ENCODE results near the gene ADCY3.
"Not testable (repeated sequence)": the region's sequence is repeated elsewhere in the genome, so short reads cannot be mapped to it uniquely, and the experiment has no call there.

The ADCY3 gene

DNA sequence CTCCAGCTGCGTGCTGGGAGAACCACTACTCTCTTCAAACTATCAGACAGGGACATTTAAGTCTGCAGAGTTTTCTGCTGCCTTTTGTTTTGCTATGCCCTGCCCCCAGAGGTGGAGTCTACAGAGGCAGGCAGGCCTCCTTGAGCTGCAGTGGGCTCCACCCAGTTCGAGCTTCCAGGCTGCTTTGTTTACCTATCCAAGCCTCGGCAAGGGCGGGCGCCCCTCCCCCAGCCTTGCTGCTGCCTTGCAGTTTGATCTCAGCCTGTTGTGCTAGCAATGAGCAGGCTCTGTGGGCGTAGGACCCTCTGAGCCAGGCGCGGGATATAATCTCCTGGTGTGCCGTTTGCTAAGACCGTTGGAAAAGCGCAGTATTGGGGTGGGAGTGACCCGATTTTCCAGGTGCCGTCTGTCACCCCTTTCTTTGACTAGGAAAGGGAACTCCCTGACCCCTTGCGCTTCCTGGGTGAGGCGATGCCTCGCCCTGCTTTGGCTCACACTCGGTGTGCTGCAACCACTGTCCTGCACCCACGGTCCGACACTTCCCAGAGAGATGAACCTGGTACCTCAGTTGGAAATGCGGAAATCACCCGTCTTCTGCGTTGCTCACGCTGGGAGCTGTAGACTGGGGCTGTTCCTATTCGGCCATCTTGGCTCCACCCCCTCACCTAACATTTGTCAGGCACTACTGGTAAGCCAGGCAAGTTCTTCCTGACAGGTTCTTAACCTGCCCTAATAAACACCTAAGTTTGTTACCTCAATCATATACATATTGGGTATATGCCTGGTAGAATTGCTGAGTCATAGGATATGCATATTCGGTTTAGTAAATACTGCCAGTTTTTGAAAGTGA is 114.0 kb downstream of the ADCY3 start:
- DNase-seq: not testable (repeated sequence)

DNA sequence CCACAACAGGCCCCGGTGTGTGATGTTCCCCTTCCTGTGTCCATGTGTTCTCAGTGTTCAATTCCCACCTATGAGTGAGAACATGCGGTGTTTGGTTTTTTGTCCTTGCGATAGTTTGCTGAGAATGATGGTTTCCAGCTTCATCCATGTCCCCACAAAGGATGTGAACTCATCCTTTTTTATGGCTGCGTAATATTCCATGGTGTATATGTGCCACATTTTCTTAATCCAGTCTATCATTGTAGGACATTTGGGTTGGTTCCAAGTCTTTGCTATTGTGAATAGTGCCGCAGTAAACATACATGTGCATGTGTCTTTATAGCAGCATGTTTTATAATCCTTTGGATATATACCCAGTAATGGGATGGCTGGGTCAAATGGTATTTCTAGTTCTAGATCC is 119.5 kb downstream of the ADCY3 start:
- DNase-seq: not testable (repeated sequence)

GRCh38 chr2:24797644-24798043 is 122.4 kb downstream of the ADCY3 start:
- DNase-seq: no peak

DNA sequence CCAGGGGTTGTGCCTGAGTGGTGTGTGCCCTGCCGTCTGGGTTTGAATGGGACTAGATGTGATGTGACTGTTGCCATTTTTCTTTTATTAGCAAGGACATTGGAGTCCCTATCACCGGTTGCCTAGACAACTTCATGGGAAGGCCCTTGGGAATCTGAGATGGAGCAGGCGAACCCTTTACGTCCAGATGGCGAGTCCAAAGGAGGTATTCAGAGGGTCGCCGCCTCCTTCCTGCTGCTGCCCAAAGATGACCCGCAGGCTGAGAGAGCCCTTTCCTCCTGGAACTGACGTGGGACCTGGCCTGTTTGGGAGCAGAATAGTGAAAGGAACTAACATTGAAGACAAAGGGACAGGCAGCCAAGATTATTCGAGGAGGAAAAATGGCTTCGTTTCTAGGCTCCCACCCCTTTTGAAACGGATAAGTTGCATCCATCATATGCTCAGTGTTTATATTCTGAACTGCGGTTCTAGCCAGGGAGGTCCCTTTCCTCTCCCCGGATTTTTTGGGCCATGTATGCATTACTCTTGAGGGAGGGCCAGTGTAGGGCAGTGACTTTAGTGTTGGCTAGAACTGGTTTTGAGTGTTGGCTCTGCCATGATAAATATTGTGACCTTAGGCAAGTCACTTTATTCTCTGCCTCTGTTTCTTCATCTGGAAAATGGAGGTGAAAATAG is 126.1 kb downstream of the ADCY3 start:
- DNase-seq: no peak

- peak; percentile 95 for DNase-seq
Measured at GRCh38 chr2:24792874-24793760, 126.9 kb downstream of the ADCY3 start, which contains the start of the genes CENPO and PTRHD1. CENPO (plus strand) TSS chr2:24793425; CDS start chr2:24793920, 495 bp downstream. PTRHD1 (minus strand) TSS chr2:24793391; CDS start chr2:24793377, 14 bp downstream.

GRCh38 chr2:24792542-24792873 is 127.5 kb downstream of the ADCY3 start:
- no peak for DNase-seq

GRCh38 chr2:24791452-24791851 is 128.6 kb downstream of the ADCY3 start:
- no peak for DNase-seq

DNA sequence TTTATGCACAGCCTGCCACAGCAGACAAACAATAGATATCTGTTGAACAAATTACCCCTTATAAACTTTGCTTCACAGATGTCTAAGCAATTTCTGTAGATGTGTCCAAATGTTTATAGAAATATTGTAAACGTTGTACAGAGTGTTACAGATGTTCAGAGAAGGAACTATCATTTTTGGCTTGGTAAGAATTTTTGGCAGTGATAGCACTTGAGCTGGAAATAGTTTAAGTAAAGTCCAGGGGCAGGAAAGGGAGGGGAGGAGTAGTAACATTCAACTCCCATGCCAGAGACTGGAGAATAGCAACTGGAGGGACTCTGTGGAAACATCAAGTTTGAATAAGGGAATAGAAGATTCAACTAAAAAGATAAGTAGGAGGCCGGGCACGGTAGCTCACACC is 131.2 kb downstream of the ADCY3 start:
- no peak for DNase-seq

DNA sequence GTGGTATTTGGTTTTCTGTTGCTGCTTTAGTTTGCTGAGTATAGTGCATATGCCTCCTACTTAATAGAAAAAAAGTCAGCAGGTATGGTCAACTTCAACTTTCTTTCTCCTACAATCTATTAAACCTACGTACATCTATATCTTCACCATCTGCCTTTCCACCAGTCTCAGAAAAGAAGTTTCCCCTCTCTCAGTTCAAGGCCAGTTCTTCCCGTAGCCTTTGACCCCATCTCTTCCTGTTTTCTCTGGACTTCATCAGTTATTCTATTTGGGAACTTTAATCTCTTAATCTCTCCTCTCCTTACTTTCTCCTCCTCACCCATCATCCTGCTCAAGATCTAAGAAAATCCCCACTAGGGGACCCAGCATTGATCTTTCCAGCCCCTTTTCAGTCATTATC is 132.5 kb downstream of the ADCY3 start:
- no peak for DNase-seq

- DNase-seq: no peak
Measured at GRCh38 chr2:24785671-24786321, 134.2 kb downstream of the ADCY3 start.

DNA sequence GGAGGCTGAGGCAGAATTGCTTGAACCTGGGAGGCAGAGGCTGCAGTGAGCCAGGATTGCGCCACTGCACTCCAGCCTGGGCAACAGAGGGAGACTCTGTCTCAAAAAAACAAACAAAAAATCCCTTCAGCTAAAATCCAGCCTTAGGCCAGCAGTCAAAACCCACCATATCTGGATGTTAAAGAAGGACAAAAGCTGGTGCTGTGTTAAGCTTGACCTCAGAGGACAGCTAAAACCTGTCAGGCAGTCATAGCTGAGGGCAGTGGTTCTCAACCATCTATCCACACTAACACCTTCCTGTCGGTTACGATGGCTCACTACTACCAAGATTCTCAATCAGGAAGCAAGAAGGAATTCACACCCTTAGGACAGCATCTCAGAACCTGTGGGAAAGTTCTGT is 136.4 kb downstream of the ADCY3 start:
- no peak for DNase-seq

GRCh38 chr2:24779116-24779515 is 140.9 kb downstream of the ADCY3 start:
- DNase-seq: no peak

GRCh38 chr2:24774373-24774772 is 145.7 kb downstream of the ADCY3 start:
- DNase-seq: no peak

DNA sequence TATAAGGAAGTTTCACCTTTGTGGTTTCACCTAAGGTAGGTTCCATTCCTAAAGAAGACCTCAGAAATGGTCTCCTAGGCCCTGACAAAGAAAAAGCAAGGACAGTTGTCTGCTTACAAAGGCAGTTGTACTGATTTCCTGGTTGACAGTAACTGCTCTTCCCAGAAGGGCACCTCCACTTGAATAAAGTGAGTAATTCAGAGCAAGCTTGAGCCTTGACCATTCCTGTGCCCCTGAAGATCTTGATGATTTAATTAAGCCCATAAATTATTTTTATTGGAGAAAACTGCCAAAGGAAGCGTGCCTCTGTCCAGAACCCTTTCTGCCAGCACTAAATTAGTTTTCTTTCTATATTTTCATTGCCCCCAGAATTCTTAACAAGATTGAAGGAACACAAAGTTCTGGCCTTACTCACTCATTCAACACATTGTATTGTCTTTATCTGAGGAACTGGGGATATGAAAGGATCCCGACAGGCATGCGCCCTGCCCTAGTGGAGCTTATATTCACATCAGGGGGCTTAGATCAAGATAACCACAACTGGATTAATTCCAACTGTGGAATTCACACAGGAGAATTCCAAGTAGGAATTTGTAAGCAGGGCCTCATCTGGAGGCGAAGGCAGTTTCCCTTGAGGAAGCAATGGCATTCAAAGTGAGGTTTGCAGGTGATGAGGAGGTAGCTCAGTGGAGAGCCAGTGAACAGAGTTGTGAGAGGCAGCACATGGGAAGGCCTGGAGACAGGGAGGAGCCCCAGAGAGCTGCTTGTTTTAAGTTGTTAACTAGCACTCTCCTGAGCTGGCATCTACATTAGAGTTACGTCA is 148.1 kb downstream of the ADCY3 start:
- no peak for DNase-seq

DNA sequence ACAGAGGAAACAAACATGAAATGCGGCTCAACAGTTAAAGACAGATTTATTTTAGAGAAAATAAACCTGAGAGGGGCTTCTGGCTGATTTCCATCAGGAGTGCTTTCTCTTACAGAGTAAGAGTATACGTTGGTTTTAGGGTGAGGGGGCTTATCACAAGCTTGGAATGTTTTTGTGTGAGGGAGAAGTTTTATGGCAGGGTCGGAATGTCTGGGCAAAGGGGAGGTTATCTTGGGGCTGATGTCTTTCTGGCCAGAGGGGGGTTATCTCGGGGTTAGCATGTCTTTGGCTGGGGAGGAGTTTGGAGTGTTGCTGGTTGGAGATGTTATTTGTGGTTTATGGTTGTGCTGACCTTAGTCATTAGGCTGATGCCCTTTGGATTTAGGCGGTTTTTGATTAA is 149.0 kb downstream of the ADCY3 start:
- no peak for DNase-seq

All from CD4-positive, alpha-beta T cell treated with Interleukin-10 for 1 hour (primary cell).